ENCODE measurements around the gene BGLAP. TPM values are rescaled to one million over a fixed set of nuclear protein-coding genes. Genes with fewer than 3 reads are reported as not detected.
A peak's percentile ranks its signal among the peaks of the same experiment; 100 is the strongest.

The BGLAP gene
- polyA plus RNA-seq, 4 donors: 0.48 to 3.9 TPM; not detected in 2

GRCh38 chr1:156266051-156266450 is 24.1 kb downstream of the BGLAP start:
- Histone ChIP-seq H3K4me1 (ENCODE audit: control insufficient read depth in 3 of 3, insufficient read depth in 2 of 3, low read depth in 1 of 3, low read length in 2 of 3) (no peaks in the 10 kb centered on the region), H3K27me3 (ENCODE audit: control insufficient read depth in 3 of 3, insufficient read depth in 3 of 3, low read length in 3 of 3) (no peaks in the 10 kb centered on the region), H3K9me3 (ENCODE audit: control insufficient read depth in 2 of 2, insufficient read depth in 1 of 2, low read depth in 1 of 2, low read length in 1 of 2) (no peaks in the 10 kb centered on the region), H3K4me3 (ENCODE audit: low read depth in 1 of 3, low read length in 3 of 3) (no peak overlapping the region), H3K27ac (ENCODE audit: low read depth in 1 of 3, low read length in 2 of 3) (no peak overlapping the region), H3K36me3 (ENCODE audit: control insufficient read depth in 3 of 3, insufficient read depth in 2 of 3, low read depth in 1 of 3, low read length in 3 of 3) (peaks cover 29 to 80% (median 39%) of the 10 kb centered on the region in 3 donors)
- WGBS, 3 donors: 87 to 91% (median 90%) methylated on average over 11 to 13 of the region's 13 CpGs
- no peak for FAIRE-seq
- DNase-seq: no peak

- FAIRE-seq (no peak), DNase-seq (no peak)
- H3K4me1 ChIP-seq (ENCODE audit: control insufficient read depth in 3 of 3, insufficient read depth in 2 of 3, low read depth in 1 of 3, low read length in 2 of 3): no peaks in the 10 kb centered on the region
- peaks cover 34 to 77% (median 37%) of the 10 kb centered on the region in 3 donors for H3K36me3 ChIP-seq (ENCODE audit: control insufficient read depth in 3 of 3, insufficient read depth in 2 of 3, low read depth in 1 of 3, low read length in 3 of 3)
- no peak overlapping the region for H3K27ac ChIP-seq (ENCODE audit: low read depth in 1 of 3, low read length in 2 of 3)
- no peaks in the 10 kb centered on the region for H3K27me3 ChIP-seq (ENCODE audit: control insufficient read depth in 3 of 3, insufficient read depth in 3 of 3, low read length in 3 of 3)
- H3K9me3 ChIP-seq (ENCODE audit: control insufficient read depth in 2 of 2, insufficient read depth in 1 of 2, low read depth in 1 of 2, low read length in 1 of 2): no peaks in the 10 kb centered on the region
- 83 to 94% (median 92%) methylated on average over 4 of the region's 4 CpGs for WGBS, 3 donors
- no peak overlapping the region for H3K4me3 ChIP-seq (ENCODE audit: low read depth in 1 of 3, low read length in 3 of 3)
Observed at GRCh38 chr1:156268336-156268735, 26.4 kb downstream of the BGLAP start.

GRCh38 chr1:156270314-156270713 is 28.3 kb downstream of the BGLAP start:
- 97% methylated on average over 3 of the region's 3 CpGs for WGBS, 3 donors
- Histone ChIP-seq H3K9me3 (ENCODE audit: control insufficient read depth in 2 of 2, insufficient read depth in 1 of 2, low read depth in 1 of 2, low read length in 1 of 2) (no peaks in the 10 kb centered on the region), H3K36me3 (ENCODE audit: control insufficient read depth in 3 of 3, insufficient read depth in 2 of 3, low read depth in 1 of 3, low read length in 3 of 3) (peaks cover 40 to 81% (median 44%) of the 10 kb centered on the region in 3 donors), H3K4me1 (ENCODE audit: control insufficient read depth in 3 of 3, insufficient read depth in 2 of 3, low read depth in 1 of 3, low read length in 2 of 3) (no peaks in the 10 kb centered on the region), H3K27ac (ENCODE audit: low read depth in 1 of 3, low read length in 2 of 3) (no peak overlapping the region), H3K27me3 (ENCODE audit: control insufficient read depth in 3 of 3, insufficient read depth in 3 of 3, low read length in 3 of 3) (no peaks in the 10 kb centered on the region), H3K4me3 (ENCODE audit: low read depth in 1 of 3, low read length in 3 of 3) (no peak overlapping the region)
- FAIRE-seq (no peak), DNase-seq (no peak)

- peaks cover 32 to 65% (median 40%) of the 10 kb centered on the region in 3 donors for H3K36me3 ChIP-seq (ENCODE audit: control insufficient read depth in 3 of 3, insufficient read depth in 2 of 3, low read depth in 1 of 3, low read length in 3 of 3)
- no peak overlapping the region for H3K27ac ChIP-seq (ENCODE audit: low read depth in 1 of 3, low read length in 2 of 3)
- peaks cover 4 to 9% (median 5%) of the 10 kb centered on the region in 3 donors for H3K4me1 ChIP-seq (ENCODE audit: control insufficient read depth in 3 of 3, insufficient read depth in 2 of 3, low read depth in 1 of 3, low read length in 2 of 3)
- FAIRE-seq (no peak), DNase-seq (no peak)
- H3K27me3 ChIP-seq (ENCODE audit: control insufficient read depth in 3 of 3, insufficient read depth in 3 of 3, low read length in 3 of 3): no peaks in the 10 kb centered on the region
- no peak overlapping the region for H3K4me3 ChIP-seq (ENCODE audit: low read depth in 1 of 3, low read length in 3 of 3)
- no peaks in the 10 kb centered on the region for H3K9me3 ChIP-seq (ENCODE audit: control insufficient read depth in 2 of 2, insufficient read depth in 1 of 2, low read depth in 1 of 2, low read length in 1 of 2)
Observed at GRCh38 chr1:156276532-156276931, 34.5 kb downstream of the BGLAP start.

- WGBS, 3 donors: 63 to 83% (median 79%) methylated on average over 6 of the region's 6 CpGs
- Histone ChIP-seq H3K4me3 (ENCODE audit: low read depth in 1 of 3, low read length in 3 of 3) (no peak overlapping the region), H3K4me1 (ENCODE audit: control insufficient read depth in 3 of 3, insufficient read depth in 2 of 3, low read depth in 1 of 3, low read length in 2 of 3) (peaks cover 4 to 13% (median 5%) of the 10 kb centered on the region in 3 donors), H3K27me3 (ENCODE audit: control insufficient read depth in 3 of 3, insufficient read depth in 3 of 3, low read length in 3 of 3) (no peaks in the 10 kb centered on the region), H3K36me3 (ENCODE audit: control insufficient read depth in 3 of 3, insufficient read depth in 2 of 3, low read depth in 1 of 3, low read length in 3 of 3) (peaks cover 32 to 63% (median 38%) of the 10 kb centered on the region in 3 donors), H3K27ac (ENCODE audit: low read depth in 1 of 3, low read length in 2 of 3) (no peak overlapping the region), H3K9me3 (ENCODE audit: control insufficient read depth in 2 of 2, insufficient read depth in 1 of 2, low read depth in 1 of 2, low read length in 1 of 2) (no peaks in the 10 kb centered on the region)
- DNase-seq (no peak), FAIRE-seq (no peak)
Observed at GRCh38 chr1:156276966-156277381, 35.0 kb downstream of the BGLAP start.

GRCh38 chr1:156279837-156280236 is 37.9 kb downstream of the BGLAP start:
- FAIRE-seq: no peak
- Histone ChIP-seq H3K4me3 (ENCODE audit: low read depth in 1 of 3, low read length in 3 of 3) (no peak overlapping the region), H3K9me3 (ENCODE audit: control insufficient read depth in 2 of 2, insufficient read depth in 1 of 2, low read depth in 1 of 2, low read length in 1 of 2) (no peaks in the 10 kb centered on the region), H3K36me3 (ENCODE audit: control insufficient read depth in 3 of 3, insufficient read depth in 2 of 3, low read depth in 1 of 3, low read length in 3 of 3) (peaks cover 12 to 40% (median 25%) of the 10 kb centered on the region in 3 donors), H3K27ac (ENCODE audit: low read depth in 1 of 3, low read length in 2 of 3) (no peak overlapping the region), H3K4me1 (ENCODE audit: control insufficient read depth in 3 of 3, insufficient read depth in 2 of 3, low read depth in 1 of 3, low read length in 2 of 3) (peaks cover 4 to 31% (median 5%) of the 10 kb centered on the region in 3 donors), H3K27me3 (ENCODE audit: control insufficient read depth in 3 of 3, insufficient read depth in 3 of 3, low read length in 3 of 3) (no peaks in the 10 kb centered on the region)
- 88 to 95% (median 91%) methylated on average over 3 of the region's 3 CpGs for WGBS, 3 donors
- no peak for DNase-seq

GRCh38 chr1:156281281-156281680 is 39.3 kb downstream of the BGLAP start:
- Histone ChIP-seq H3K4me1 (ENCODE audit: control insufficient read depth in 3 of 3, insufficient read depth in 2 of 3, low read depth in 1 of 3, low read length in 2 of 3) (peaks cover 4 to 31% (median 5%) of the 10 kb centered on the region in 3 donors), H3K27ac (ENCODE audit: low read depth in 1 of 3, low read length in 2 of 3) (peak overlapping the region in 1 of 3 donors; percentile 88), H3K36me3 (ENCODE audit: control insufficient read depth in 3 of 3, insufficient read depth in 2 of 3, low read depth in 1 of 3, low read length in 3 of 3) (peaks cover 2 to 42% (median 19%) of the 10 kb centered on the region in 3 donors), H3K27me3 (ENCODE audit: control insufficient read depth in 3 of 3, insufficient read depth in 3 of 3, low read length in 3 of 3) (no peaks in the 10 kb centered on the region), H3K9me3 (ENCODE audit: control insufficient read depth in 2 of 2, insufficient read depth in 1 of 2, low read depth in 1 of 2, low read length in 1 of 2) (no peaks in the 10 kb centered on the region), H3K4me3 (ENCODE audit: low read depth in 1 of 3, low read length in 3 of 3) (peak overlapping the region in 2 of 3 donors; percentile 78 to 89)
- 12 to 19% (median 17%) methylated on average over 8 of the region's 8 CpGs for WGBS, 3 donors
- DNase-seq (no peak), FAIRE-seq (no peak)

- Histone ChIP-seq H3K27ac (ENCODE audit: low read depth in 1 of 3, low read length in 2 of 3) (peak overlapping the region; percentile 88 to 95 (median 91)), H3K36me3 (ENCODE audit: control insufficient read depth in 3 of 3, insufficient read depth in 2 of 3, low read depth in 1 of 3, low read length in 3 of 3) (peaks cover 0 to 41% (median 17%) of the 10 kb centered on the region in 3 donors), H3K4me1 (ENCODE audit: control insufficient read depth in 3 of 3, insufficient read depth in 2 of 3, low read depth in 1 of 3, low read length in 2 of 3) (peaks cover 4 to 31% (median 5%) of the 10 kb centered on the region in 3 donors), H3K9me3 (ENCODE audit: control insufficient read depth in 2 of 2, insufficient read depth in 1 of 2, low read depth in 1 of 2, low read length in 1 of 2) (no peaks in the 10 kb centered on the region), H3K4me3 (ENCODE audit: low read depth in 1 of 3, low read length in 3 of 3) (peak overlapping the region; percentile 58 to 89 (median 78)), H3K27me3 (ENCODE audit: control insufficient read depth in 3 of 3, insufficient read depth in 3 of 3, low read length in 3 of 3) (no peaks in the 10 kb centered on the region)
- FAIRE-seq (no peak), DNase-seq (peak; percentile 86 to 88)
- WGBS, 3 donors: 5 to 7% (median 6%) methylated on average over 21 to 22 of the region's 22 CpGs
Observed at GRCh38 chr1:156281693-156282478, 39.9 kb downstream of the BGLAP start.
